ENCODE measurements around the gene ZNF254. TPM values are rescaled to one million over a fixed set of nuclear protein-coding genes. Genes with fewer than 3 reads are reported as not detected.

Gene ZNF254
- polyA plus RNA-seq, 2 of the 4 experiments (the other 2 are of a cell fraction), result 7.8 to 12.1 TPM

DNA sequence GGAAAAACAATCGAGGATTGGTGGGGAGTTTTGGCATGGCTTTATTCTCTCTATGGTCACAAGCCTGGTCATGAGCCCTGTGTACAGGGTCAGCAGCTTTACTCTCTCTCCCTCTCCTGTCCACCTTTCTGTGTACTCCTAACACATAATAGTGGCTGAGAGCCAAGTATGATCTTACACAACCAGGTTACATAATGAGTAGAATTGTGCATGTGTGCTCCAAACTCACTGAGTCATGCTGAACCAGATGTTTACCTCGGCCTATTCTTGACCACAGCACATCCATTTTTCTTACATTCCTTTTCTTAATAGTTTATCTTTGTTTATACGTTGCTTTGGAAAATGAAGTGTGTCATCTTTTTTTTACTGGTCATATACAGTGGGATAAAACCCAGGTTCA lies 53.1 kb downstream of the ZNF254 start:
- Histone ChIP-seq H3K9me3 (peaks cover 79% of the 10 kb centered on the region), H3K4me1 (no peaks in the 10 kb centered on the region), H3K4me3 (no peak overlapping the region), H3K27ac (no peak overlapping the region), H3K4me2 (no peak overlapping the region)
- CTCF ChIA-PET, result no interaction called here
- peak in 1 of 2 experiments; percentile 25; a peak in 2 of 6 replicates for ATAC-seq
- TF ChIP-seq MYC (IDR thresholded peaks at IDR 0.05; ENCODE audit: borderline replicate concordance, low read length) (no peak), CBX2 (IDR thresholded peaks at IDR 0.05; ENCODE audit: borderline replicate concordance, low read depth) (no peak), BHLHE40 (IDR thresholded peaks at IDR 0.05; ENCODE audit: low read depth, low read length) (no peak), HDAC2 (IDR thresholded peaks at IDR 0.05) (no peak), GATA3 (IDR thresholded peaks at IDR 0.05; ENCODE audit: borderline replicate concordance) (no peak), ESRRA (IDR thresholded peaks at IDR 0.05; ENCODE audit: borderline replicate concordance, low read length) (no peak), RFX5 (IDR thresholded peaks at IDR 0.05) (no peak), SREBF2 (IDR thresholded peaks at IDR 0.05) (no peak), SMC3 (IDR thresholded peaks at IDR 0.05) (no peak), HMGXB4 (CRISPR knock-in tag; IDR thresholded peaks at IDR 0.05; ENCODE audit: borderline replicate concordance) (no peak), ELK1 (IDR thresholded peaks at IDR 0.05; ENCODE audit: low read depth, low read length) (no peak), EHF (CRISPR knock-in tag; IDR thresholded peaks at IDR 0.05) (no peak), POLR2AphosphoS2 (conservative IDR thresholded peaks at IDR 0.05; ENCODE audit: low read length) (no peak), PBX3 (IDR thresholded peaks at IDR 0.05) (no peak), ZNF302 (CRISPR knock-in tag; IDR thresholded peaks at IDR 0.05) (no peak)
- TF ChIP-seq, protein P1, sequence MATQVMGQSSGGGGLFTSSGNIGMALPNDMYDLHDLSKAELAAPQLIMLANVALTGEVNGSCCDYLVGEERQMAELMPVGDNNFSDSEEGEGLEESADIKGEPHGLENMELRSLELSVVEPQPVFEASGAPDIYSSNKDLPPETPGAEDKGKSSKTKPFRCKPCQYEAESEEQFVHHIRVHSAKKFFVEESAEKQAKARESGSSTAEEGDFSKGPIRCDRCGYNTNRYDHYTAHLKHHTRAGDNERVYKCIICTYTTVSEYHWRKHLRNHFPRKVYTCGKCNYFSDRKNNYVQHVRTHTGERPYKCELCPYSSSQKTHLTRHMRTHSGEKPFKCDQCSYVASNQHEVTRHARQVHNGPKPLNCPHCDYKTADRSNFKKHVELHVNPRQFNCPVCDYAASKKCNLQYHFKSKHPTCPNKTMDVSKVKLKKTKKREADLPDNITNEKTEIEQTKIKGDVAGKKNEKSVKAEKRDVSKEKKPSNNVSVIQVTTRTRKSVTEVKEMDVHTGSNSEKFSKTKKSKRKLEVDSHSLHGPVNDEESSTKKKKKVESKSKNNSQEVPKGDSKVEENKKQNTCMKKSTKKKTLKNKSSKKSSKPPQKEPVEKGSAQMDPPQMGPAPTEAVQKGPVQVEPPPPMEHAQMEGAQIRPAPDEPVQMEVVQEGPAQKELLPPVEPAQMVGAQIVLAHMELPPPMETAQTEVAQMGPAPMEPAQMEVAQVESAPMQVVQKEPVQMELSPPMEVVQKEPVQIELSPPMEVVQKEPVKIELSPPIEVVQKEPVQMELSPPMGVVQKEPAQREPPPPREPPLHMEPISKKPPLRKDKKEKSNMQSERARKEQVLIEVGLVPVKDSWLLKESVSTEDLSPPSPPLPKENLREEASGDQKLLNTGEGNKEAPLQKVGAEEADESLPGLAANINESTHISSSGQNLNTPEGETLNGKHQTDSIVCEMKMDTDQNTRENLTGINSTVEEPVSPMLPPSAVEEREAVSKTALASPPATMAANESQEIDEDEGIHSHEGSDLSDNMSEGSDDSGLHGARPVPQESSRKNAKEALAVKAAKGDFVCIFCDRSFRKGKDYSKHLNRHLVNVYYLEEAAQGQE (IDR thresholded peaks at IDR 0.05), result no peak
- TF ChIP-seq, protein P2, sequence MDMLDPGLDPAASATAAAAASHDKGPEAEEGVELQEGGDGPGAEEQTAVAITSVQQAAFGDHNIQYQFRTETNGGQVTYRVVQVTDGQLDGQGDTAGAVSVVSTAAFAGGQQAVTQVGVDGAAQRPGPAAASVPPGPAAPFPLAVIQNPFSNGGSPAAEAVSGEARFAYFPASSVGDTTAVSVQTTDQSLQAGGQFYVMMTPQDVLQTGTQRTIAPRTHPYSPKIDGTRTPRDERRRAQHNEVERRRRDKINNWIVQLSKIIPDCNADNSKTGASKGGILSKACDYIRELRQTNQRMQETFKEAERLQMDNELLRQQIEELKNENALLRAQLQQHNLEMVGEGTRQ (IDR thresholded peaks at IDR 0.05), result no peak
- TF ChIP-seq, protein P3, sequence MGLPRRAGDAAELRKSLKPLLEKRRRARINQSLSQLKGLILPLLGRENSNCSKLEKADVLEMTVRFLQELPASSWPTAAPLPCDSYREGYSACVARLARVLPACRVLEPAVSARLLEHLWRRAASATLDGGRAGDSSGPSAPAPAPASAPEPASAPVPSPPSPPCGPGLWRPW (IDR thresholded peaks at IDR 0.05), result no peak
- DNase-seq (ENCODE audit: low read depth in 1 of 2, low spot score in 1 of 2), result peak in 1 of 2 experiments; percentile 55
- 57% methylated on average over 3 of the region's 3 CpGs for WGBS (ENCODE audit: missing lambda C conversion rate)
- POLR2A ChIA-PET, result no interaction called here
- FAIRE-seq, result peak; percentile 76

DNA sequence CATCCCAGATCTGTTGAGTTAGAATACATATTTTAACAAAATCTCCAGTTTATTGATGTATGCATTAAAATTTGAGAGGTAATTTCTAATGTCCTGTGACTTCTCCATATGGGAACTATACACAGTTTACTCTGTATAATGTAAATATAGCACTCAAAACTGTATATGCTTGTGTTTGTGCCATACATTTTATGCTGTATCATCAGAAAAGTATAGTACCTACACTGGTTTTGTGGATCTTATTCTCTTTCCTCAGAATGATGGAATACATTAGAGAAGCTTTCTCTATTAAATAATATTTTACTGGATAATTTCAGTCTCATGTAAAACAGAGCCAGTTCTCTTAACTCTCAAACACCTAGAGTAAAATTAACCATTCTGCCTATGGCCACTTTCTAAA lies 53.6 kb downstream of the ZNF254 start:
- FAIRE-seq, result no peak
- POLR2A ChIA-PET, result no interaction called here
- no peak for TF ChIP-seq RNF2 (IDR thresholded peaks at IDR 0.05; ENCODE audit: borderline replicate concordance, low read depth)
- TF ChIP-seq MAFK (IDR thresholded peaks at IDR 0.05; ENCODE audit: partially characterized antibody), result peak; percentile 68
- TF ChIP-seq ZFP36 (IDR thresholded peaks at IDR 0.05; ENCODE audit: borderline replicate concordance, partially characterized antibody), result no peak
- no peaks in the 10 kb centered on the region for H3K4me1 ChIP-seq
- no peak for ATAC-seq
- no peak overlapping the region for H3K4me3 ChIP-seq
- CTCF ChIA-PET, result no interaction called here
- H3K27ac ChIP-seq, result no peak overlapping the region
- no peak overlapping the region for H3K4me2 ChIP-seq
- H3K9me3 ChIP-seq, result peaks cover 79% of the 10 kb centered on the region
- no peak for DNase-seq (ENCODE audit: low read depth in 1 of 2, low spot score in 1 of 2)
